ENCODE measurements around the gene CABLES1.

DNA sequence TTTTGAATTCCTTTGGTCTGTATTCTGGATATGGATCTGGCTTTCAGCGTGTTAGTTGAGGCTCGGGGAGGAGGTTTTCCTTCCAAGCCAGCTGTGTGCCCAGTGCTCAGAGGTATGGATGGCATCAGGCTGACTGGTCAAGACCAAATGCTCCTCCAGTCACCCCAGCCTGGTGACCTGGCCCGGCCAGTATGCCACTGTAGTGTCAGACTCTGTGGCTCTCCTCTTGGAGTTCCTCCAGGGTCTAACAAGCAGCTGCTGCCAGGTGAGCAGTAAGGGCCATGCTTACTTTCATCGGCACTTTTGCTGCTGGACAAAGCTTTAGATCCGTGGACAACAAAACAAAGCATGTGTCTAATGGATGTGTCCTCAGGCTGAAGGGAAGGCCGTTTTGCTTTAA, 44.1 kb downstream of the CABLES1 start:
- TF ChIP-seq, protein P1, sequence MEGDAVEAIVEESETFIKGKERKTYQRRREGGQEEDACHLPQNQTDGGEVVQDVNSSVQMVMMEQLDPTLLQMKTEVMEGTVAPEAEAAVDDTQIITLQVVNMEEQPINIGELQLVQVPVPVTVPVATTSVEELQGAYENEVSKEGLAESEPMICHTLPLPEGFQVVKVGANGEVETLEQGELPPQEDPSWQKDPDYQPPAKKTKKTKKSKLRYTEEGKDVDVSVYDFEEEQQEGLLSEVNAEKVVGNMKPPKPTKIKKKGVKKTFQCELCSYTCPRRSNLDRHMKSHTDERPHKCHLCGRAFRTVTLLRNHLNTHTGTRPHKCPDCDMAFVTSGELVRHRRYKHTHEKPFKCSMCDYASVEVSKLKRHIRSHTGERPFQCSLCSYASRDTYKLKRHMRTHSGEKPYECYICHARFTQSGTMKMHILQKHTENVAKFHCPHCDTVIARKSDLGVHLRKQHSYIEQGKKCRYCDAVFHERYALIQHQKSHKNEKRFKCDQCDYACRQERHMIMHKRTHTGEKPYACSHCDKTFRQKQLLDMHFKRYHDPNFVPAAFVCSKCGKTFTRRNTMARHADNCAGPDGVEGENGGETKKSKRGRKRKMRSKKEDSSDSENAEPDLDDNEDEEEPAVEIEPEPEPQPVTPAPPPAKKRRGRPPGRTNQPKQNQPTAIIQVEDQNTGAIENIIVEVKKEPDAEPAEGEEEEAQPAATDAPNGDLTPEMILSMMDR (IDR thresholded peaks at IDR 0.05), result no peak
- no peak for TF ChIP-seq POLR2A (IDR thresholded peaks at IDR 0.05)

Data from thyroid gland (tissue), 4 donors.